ENCODE measurements around the gene CHD6.

- TF ChIP-seq CTCF (IDR thresholded peaks at IDR 0.05) (no peak), POLR2AphosphoS5 (IDR thresholded peaks at IDR 0.05) (no peak), EP300 (IDR thresholded peaks at IDR 0.05) (no peak), POLR2A (IDR thresholded peaks at IDR 0.05) (no peak)
Observed at GRCh38 chr20:41482647-41483552, 135.3 kb downstream of the CHD6 start.
